ENCODE results near the gene PLXNA2.
A peak's percentile ranks its signal among the peaks of the same experiment; 100 is the strongest.

Gene PLXNA2

DNA sequence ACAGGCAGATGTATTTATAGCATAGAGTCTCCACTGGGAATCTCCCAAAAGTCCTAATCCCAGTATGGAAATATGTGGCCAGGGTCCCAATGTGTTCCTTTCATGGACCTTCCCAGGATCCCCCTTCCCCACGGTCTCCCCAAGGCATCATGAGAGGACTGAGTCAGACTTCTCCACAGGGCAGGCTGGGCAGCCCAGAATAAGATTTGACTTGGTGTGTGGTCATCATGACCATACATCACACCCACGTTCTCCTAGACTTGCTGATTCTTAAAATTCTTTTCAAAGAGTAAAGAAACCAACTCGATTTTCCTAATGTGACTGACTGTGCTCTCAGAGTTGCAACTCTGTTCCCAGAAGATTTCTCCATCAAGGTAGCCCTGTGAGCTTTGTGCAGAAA, 239.3 kb downstream of the PLXNA2 start:
- DNase-seq, result no peak

GRCh38 chr1:208003241-208003640, 240.9 kb downstream of the PLXNA2 start:
- DNase-seq, result no peak

DNA sequence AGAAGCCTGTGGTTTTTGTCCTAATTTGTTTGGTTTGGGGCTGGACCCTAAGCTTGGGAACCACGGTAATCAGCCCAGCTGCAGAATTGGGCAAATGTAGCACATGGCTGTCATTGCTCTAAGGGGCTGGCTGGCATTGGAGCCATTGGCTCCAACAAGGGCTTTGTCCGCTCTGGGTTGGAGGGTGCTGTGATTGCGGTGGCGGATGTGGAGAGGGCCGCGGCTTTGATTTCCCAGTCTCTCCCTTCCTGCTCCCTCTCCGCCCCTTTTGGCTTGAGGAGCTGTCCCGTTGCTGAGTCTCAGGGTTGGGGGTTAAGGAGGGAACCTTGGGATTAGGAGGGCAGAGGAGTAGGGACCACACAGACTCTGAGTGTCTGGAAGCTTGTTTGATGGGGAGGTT, 241.5 kb downstream of the PLXNA2 start:
- DNase-seq, result no peak

GRCh38 chr1:208002078-208002477, 242.1 kb downstream of the PLXNA2 start:
- DNase-seq, result no peak

DNA sequence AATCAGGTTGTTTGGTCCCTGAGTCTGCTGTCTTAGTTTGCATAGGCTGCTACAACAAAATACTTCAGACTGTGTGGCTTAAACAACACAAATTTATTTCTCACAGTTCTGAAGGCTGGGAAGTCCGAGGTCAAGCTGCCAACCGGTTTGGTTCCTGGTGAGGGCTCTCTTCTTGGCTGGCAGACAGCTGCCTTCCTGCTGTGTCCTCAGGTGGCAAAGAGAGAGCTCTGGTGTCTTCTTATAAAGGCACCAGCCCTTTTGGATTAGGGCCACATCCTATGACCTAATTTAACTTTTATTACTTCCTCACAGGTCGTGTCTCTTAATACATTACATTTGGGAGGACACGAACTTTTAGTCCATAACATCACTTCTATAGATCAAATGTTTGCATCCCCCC, 243.7 kb downstream of the PLXNA2 start:
- no peak for DNase-seq

DNA sequence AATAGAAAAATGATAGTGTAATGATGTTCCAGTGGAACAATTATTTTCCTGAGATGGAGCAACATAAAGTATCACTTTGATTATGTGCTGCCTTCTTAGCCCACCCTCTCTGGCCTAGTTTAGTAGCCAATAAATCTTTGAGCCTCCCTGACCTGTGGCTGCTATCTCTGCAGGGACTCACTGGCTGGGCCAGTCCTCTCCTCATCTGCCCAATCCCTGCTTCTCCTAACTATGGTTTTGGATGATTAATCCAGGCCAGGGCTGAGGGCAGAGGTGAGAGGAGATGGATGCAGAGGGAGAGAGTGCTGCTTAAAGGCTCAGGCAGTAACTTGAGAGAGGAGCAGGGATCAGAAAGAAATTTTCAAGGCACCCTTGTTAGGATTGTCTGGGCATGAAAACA, 244.2 kb downstream of the PLXNA2 start:
- no peak for DNase-seq

DNA sequence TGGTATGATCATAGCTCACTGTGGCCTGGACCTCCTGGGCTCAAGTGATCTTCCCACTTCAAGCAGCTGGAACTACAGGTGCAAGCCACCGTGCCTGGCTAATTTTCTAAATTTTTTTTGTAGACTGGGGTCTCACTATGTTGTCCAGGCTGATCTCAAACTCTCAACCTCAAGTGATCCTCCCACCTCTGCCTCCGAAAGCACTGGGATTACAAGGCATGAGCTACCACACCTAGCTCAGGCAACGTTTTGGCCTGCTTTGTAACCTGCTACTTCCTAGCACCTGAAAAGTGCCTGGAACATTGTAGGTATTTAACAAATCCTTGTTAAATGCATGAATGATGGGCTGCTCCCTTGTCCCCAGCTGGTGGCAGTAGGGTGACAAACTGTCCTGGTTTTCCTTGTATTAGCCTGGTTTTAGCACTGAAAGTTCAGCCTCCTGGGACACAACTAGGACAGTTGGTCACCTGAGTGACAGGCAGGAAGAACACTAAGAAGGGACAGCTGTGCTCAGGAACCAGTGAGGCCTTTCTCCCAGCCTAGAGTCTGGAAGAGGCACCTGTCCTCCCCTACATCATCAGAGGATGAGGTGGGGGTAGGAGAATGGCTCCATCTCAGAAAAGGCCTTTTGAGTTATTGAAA, 244.8 kb downstream of the PLXNA2 start:
- no peak for DNase-seq

DNA sequence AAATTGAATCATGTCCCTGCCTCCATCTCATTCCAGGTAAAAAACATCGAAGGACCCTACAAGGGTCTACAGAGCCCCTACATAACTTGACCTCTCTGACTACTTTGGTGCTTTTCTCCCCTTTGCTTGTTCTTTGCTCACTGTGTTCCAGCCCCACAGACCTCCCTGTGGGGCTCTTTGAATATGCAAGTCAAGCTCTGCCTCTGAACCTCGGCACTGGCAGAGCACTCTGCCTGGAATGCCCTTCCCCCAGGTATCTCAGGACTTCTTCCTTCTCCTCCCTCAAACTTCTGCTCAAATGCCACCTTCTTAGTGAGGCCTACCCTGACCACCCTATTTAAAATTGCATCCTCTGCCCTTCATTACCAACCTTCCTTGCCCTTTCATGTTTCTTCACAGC, 245.5 kb downstream of the PLXNA2 start:
- DNase-seq, result no peak

DNA sequence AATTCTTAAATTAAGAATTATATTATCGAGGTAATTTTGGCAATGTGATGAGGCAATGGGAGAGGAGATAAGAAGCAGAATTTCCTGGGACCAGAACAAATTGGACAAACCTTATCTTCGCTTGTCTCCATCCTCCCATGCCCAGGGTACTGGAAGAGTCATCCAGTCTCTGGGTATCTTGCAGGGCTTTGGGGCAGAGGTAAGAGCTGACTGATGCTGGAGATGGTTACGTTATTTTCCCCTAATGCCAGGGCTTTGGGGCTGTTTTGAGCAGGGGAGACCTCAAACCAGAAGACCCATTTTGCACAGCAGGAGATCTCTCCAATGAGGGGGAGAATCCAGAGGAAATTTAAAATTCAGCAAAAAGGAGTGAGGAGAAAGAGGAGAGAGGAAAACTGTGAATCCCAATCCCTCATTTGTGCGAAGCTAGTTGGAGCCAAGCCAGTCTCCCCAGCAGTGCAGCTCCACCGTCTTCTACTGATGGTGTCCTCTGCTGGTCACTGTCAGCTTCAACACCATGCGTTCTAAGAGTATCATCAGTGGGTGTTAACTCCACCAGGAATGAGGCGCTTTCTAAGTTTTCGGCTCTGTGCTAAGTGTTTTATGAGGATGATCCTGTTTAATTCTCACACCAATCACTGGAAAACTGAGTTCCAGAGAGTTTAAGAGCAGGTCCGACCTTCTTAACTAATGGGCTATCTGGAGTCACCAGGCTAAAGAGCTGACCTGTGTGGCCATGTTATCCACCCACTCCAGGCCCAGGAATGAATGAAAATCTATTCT, 246.5 kb downstream of the PLXNA2 start:
- DNase-seq, result peak; percentile 59 to 62

GRCh38 chr1:207996636-207997035, 247.5 kb downstream of the PLXNA2 start:
- DNase-seq, result no peak

- DNase-seq, result no peak
Measured at GRCh38 chr1:207995576-207995975, 248.6 kb downstream of the PLXNA2 start.

DNA sequence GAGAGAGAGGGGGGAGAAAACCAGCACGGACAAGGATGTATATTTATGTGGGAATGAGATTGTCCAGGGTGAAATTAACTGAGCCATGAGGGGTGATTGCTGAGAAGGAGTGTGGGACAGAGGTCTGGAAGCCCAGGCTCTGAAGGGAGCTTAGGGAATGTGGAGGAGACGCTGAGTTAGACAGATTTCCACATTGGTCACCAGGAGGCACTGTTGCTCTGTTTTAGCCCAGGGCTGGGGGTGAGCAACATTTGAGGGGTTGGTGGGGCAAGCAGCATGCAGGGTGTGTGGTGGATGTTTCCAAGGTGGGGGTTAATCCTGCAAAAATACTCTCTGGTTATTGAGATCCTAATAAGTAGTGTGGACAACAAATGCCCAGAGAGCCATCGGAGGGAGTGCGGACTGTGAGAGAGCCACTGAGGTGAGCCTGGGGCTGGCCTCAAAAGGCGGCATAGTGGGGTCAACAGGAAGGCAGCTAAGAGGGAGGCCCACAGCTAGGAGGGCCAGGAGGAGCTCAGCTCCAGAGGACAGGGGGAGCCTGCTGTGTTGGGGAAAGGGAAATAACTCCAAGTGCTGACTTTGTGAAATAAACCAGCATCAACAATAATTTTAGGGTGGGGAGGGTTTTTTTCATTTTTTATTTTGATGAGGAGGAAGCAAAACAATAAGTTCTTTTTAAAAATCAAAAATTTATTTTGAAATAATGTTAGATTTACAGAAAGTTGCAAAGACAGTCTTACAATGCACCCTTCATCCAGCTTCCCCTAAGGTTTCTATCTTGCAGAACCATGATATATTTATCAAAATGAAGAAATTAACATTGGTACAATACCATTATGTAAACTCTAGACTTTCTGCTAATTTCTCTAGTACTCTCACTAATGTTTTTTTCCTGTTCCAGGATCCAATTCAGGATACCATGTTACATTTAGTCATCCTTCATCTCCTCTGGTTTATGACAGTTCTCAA, 250.4 kb downstream of the PLXNA2 start:
- no peak for DNase-seq

- no peak for DNase-seq
Measured at GRCh38 chr1:207992677-207993236, 251.4 kb downstream of the PLXNA2 start.

DNA sequence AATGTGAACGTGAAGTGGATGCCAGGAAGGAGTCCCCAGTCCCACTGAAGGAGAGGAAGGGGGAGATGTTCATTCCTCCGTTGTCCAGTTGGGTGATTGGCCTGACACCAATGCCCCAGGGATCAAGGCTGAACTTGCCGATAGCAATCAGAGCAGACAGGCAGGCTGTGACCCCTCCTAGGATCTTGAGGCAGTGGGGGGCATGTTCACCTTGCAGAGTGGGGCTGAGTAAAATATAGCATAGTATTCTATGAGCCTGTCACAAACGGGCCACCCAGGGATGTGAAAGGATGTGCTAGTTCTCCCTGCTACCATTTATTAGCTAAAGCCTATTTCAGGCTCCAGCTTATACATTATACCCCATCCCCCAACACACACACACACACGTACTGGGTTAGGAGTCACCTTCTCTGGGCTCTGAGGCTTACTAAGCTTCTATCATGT, 252.6 kb downstream of the PLXNA2 start:
- DNase-seq, result no peak

DNA sequence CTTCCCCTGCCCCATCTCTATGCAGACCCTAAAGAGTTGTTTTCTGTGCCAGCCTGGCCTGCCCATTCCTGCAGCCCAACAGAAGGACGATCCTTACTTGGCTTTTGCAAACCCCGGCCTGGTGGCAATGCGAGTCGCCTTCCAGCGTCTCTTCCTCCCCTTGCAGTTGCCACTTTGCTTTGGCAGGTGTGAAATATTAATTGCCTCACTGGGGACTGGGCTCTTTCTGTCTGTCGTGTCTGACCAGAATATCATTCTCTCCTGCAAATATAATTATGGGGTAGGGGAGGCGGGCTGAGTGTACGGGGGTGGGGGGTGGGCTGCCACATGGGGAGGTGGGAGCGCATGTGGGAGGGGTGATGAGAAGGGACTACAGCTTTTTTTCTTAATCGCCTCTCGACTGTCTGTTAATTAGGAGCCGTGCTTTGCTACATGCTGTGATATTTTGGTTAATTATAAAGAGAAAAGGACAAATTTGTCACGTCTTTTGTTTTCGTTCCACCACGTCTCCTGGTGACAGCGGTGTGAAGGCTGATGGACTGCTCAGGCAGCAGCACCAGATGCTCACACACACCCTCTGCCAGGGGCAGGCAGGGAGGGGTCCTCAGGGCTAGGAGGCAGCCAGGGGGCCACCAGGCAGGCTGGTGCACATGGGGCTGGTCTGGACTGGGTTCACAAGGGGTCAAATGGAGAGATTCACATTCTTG, 253.2 kb downstream of the PLXNA2 start:
- no peak for DNase-seq

DNA sequence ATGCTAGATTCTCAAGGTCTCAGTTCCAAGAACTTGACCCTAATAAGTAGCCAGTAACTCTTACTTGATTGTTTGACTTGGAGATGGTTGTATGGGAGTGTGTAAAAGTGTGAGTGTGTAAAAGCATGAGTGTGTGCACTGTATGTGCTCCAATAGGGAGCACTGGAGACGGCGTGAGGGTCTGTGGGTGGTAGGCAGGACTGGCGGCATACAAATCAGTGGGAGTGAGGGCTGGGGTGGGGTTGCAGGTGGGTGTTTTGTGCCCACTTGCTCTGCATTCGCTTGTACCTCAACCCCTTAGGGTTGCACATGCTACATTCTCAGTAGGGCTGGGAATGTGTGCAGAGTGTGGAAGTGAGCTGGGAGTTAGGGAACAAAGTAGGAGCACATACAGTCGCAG, 253.7 kb downstream of the PLXNA2 start:
- no peak for DNase-seq

DNA sequence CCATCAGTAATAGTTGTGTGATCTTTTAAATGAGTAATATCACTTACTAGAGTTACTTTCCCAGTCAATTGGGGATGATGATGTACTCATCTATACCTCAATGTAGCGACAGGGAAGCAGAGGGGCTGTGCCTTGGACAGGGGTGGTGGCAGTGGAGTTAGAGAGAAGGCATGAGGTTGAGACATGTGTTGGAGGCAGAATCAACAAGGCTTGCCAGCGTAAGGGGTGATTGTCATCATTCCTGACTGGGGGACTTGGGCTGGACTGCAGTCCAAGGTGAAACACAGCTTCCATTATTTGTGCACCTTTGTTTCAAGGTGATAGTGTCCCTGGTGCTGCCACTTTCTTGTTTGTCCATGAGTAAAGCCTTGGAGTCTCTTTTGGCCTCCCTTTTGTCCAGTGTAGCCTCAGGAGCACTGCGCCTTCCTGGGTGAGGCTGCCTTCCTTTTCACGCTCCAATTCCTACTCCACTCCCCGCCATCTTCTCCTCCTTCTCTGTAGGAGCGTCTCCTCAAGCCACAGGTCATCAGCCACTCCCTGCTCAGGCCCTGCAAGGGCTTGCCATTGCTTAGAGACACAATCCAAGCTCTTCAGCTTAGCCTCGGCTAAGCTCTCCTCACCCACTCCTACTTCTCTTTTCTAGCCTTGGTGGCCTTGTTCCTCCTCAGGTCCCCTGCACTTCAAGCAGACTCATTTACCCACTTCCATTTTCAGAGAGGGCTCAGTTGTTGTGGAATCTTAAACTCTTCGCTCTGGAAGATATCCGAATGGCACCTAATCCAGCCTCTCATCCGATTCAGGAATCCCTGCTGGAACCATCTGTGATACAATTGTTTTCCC, 255.6 kb downstream of the PLXNA2 start:
- no peak for DNase-seq

GRCh38 chr1:207987164-207987563, 257.0 kb downstream of the PLXNA2 start:
- DNase-seq, result no peak

DNA sequence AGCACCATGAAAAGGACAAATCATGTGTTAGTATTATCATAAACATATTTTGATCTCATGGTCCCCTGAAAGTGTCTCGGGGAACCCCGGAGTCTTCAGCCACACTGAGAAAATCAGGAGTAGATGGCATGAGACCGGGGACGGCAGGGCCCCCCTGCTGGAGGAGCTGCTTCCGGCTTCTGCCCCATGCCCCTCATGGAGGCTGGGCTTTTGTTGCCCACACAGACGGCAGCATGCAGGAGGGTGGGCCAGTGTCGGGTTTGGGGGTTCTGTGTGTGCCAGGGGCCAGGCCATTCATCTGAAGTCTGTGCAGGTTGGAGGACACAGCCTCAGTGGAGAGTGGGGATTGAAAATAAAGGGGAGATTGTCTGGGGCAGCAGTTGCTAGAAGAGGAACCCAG, 258.2 kb downstream of the PLXNA2 start:
- no peak for DNase-seq

DNA sequence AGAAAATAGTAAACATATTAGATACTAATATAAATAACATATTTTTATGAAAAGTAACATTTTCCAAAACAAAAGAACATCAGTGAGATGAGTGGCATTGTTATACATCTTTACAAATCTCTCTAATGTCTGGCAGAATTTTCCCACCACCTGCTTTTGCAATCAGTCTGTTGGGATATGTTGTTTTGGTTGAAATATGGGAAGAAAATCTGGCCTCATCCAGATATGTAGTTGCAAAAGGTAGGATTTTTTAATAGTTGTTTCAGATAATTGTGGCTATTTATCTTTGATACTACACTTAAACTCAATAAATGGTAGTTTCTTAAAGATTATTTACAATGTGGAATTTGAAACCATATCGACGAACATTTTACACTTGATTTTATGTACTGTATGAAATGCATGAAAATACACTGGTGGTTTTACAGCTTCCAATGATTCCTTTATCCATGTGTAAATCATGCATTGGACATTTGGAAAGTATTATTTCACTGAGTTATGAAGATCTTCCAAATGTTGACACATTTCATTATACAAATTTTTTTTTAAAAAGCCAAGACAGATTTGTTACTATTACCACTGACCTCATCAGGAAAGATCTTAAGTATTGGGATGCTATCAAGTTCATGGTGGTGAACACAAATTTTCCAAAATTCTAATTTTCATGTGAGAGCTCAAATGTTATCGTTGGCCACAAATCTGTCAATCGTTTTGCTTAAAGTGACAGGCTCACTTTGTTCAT, 259.2 kb downstream of the PLXNA2 start:
- DNase-seq, result no peak

Measured in stimulated activated CD4-positive, alpha-beta T cell treated with anti-CD3 and anti-CD28 coated beads, Interleukin-2, amount 100 ng/mL, for 24 hours (primary cell).